Fibroblast of the aortic adventitia (primary cell): ENCODE measurements around the gene ITIH3. TPM values are rescaled to one million over a fixed set of nuclear protein-coding genes. Genes with fewer than 3 reads are reported as not detected.

Experiments
- DNase-seq: peaks from one replicate; pipeline ENCODE4 v3.0.0-alpha.2; 2010; ENCODE audit warnings: low read depth
- H3K4me3 ChIP-seq: 2 replicates; pipeline ENCODE4 v1.5.1; 2011; ENCODE audit warnings: low read depth, mild to moderate bottlenecking, control low read depth, low read length, moderate library complexity
- total RNA-seq: library from RNA; depleted of rRNA; stranded (reverse); fragments of >200 nt; gene quantifications from 2 replicates; pipeline ENCODE4 v1.2.3, GENCODE V29; 2012; ENCODE audit warnings: low replicate concordance
- TF ChIP-seq, protein P1 (sequence below): IDR thresholded peaks from 2 replicates; pipeline ENCODE4 v1.5.1; 2011; ENCODE audit warnings: mild to moderate bottlenecking, low read length, control low read depth, inconsistent platforms; ENCODE audit not compliant: insufficient read depth

The ITIH3 gene
- total RNA-seq, 1 donor, result under 0.01 TPM

- TF ChIP-seq, protein P1, sequence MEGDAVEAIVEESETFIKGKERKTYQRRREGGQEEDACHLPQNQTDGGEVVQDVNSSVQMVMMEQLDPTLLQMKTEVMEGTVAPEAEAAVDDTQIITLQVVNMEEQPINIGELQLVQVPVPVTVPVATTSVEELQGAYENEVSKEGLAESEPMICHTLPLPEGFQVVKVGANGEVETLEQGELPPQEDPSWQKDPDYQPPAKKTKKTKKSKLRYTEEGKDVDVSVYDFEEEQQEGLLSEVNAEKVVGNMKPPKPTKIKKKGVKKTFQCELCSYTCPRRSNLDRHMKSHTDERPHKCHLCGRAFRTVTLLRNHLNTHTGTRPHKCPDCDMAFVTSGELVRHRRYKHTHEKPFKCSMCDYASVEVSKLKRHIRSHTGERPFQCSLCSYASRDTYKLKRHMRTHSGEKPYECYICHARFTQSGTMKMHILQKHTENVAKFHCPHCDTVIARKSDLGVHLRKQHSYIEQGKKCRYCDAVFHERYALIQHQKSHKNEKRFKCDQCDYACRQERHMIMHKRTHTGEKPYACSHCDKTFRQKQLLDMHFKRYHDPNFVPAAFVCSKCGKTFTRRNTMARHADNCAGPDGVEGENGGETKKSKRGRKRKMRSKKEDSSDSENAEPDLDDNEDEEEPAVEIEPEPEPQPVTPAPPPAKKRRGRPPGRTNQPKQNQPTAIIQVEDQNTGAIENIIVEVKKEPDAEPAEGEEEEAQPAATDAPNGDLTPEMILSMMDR, result no peak
- H3K4me3 ChIP-seq, result no peak overlapping the region
- DNase-seq, result no peak
Observed at GRCh38 chr3:52809149-52809548, 14.6 kb downstream of the ITIH3 start.

DNA sequence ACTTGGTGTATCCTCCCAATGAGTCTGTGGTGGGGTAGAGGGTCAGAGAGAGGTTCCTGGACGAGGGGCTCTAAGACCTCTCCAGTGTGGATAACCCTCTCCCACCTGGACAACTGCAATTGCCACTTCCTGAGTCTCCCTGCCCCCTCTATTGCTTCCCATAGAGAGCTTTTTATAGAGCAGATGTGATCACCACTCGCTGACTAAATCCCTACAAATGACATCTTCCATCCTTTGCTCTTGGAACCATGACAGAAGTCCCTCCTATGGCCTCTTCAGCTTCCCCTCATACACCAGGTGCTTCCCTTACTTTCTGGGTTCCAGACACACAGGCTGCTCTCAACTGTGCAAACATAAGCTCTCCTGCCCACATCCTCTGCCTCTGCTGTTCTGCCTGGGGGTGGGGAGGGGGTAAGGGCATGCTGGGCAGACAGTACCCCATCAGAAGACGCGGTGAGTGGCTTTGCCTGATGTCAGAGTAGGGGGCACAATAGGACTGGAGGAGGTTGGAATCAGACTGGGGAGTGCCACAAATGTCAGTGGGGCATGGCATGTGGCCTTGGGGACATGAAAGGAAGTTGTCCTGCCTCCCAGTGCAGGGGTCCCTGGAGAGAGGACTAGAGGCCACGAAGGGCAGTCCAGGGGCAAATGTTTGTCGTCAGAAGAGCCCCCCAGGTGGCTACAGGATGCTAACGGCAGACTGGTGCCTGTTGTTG lies 15.2 kb downstream of the ITIH3 start:
- TF ChIP-seq, protein P1, result no peak
- no peak for DNase-seq
- no peak overlapping the region for H3K4me3 ChIP-seq

- no peak for DNase-seq
- no peak overlapping the region for H3K4me3 ChIP-seq
- TF ChIP-seq, protein P1, result no peak
Observed at GRCh38 chr3:52810923-52811322, 16.3 kb downstream of the ITIH3 start.

GRCh38 chr3:52811452-52812011 lies 16.9 kb downstream of the ITIH3 start:
- TF ChIP-seq, protein P1, result no peak
- no peak for DNase-seq

GRCh38 chr3:52813810-52814209 lies 19.2 kb downstream of the ITIH3 start:
- no peak for DNase-seq
- TF ChIP-seq, protein P1, result no peak

More at GRCh38 chr3:52811452-52812011, 16.9 kb downstream of the ITIH3 start:
- H3K4me3 ChIP-seq, result no peak overlapping the region

GRCh38 chr3:52816199-52816598 lies 21.6 kb downstream of the ITIH3 start:
- H3K4me3 ChIP-seq, result no peak overlapping the region
- no peak for DNase-seq
- TF ChIP-seq, protein P1, result no peak

More at GRCh38 chr3:52813810-52814209, 19.2 kb downstream of the ITIH3 start:
- H3K4me3 ChIP-seq, result no peak overlapping the region

DNA sequence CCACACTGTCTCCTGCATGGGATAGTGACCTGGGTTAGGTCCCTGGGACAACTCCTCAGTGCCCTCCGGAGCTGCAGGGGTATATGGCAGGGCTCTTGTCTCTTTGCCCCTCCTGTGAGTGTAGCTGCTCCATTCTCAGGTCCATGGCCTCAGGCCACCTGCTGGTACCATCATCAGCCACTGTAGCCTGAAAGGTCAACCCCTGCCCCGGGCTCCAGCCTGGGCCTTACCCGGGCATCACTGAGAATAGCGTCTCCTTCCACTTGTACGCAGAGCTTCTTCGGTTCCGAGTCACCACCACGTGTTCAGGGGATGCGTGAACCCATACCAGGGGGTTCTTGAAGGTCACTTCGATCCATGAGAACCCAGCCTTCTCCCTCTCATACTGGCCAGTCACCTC lies 22.1 kb downstream of the ITIH3 start:
- TF ChIP-seq, protein P1, result no peak
- DNase-seq, result no peak
- no peak overlapping the region for H3K4me3 ChIP-seq
